Measurements from ENCODE around the gene SNCG.
"Not testable (repeated sequence)": the region's sequence is repeated elsewhere in the genome, so short reads cannot be mapped to it uniquely, and the experiment has no call there.

The SNCG gene

DNA sequence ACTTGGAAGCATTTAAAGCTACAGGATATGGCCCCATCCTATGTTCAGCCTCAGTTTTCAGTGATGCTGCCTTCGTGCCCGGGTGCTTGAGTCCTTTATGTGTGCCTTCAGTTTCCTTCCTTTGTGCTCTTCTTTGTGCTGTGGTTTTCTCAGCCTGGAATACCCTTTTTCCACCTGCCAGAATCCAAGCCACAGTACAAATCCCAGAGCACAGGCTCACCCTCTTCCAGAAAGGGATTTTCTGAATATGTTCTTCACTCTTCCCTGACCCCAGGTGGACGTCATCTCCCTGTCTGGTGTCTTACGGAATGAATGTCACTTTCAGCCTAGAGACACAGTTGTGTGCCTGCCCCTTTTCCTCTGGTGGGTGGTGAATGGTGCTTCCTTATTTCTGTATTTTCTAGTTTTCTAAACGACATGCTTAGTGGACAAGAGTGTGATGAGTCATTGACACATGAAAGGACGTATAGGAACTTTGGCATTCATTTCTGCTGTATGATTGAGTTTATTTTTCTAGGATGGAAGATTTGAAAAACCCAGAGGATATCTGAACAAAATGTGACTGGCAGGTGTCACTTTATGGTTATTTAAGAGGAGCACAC is 41.5 kb downstream of the SNCG start:
- H3K4me3 Mint-ChIP-seq; H3K27ac Mint-ChIP-seq; H3K27me3 Mint-ChIP-seq; H3K9me3 Mint-ChIP-seq; ATAC-seq; DNase-seq; H3K36me3 Mint-ChIP-seq (ENCODE audit: low read depth); H3K4me1 Mint-ChIP-seq: not testable (repeated sequence)

DNA sequence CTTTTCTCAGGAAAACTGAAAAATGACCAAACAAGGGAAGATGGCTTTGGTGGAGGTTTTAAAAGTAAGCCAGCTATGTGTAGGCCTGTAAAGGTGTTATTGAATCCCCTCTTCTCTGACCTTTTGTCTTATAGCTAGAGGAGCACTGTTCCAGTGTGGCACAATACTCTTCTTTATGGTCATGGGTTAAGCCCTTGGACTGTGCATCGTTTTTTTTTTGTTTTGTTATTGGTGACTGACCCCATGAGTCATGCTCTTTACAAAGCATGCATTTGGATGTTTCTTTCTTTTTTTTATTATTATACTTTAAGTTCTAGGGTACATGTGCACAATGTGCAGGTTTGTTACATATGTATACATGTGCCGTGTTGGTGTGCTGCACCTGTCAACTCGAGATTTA is 42.1 kb downstream of the SNCG start:
- H3K4me3 Mint-ChIP-seq = no peak overlapping the region
- H3K4me1 Mint-ChIP-seq = no peaks in the 10 kb centered on the region
- DNase-seq = no peak
- no peaks in the 10 kb centered on the region for H3K36me3 Mint-ChIP-seq (ENCODE audit: low read depth)
- no peak overlapping the region for H3K27ac Mint-ChIP-seq
- ATAC-seq = no peak
- no peaks in the 10 kb centered on the region for H3K27me3 Mint-ChIP-seq
- H3K9me3 Mint-ChIP-seq = no peaks in the 10 kb centered on the region

DNA sequence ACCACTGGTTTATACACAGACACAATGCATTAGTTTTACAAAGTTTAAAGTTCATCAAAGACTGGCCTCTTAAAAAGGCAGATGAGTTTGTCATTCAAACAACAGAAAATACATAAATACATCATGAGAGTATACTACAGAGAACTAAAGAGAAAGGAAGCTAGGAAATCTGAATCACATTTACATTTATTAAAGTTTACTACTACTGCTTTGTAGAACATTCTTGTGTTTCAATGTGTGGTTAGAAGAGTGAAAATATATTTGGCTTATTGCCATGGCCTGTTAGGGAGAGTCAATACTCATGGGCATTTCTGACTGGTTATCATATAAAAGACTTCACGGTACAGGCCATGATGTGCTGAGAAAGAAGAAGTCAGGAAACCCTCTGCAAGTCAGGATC is 48.7 kb downstream of the SNCG start:
- H3K27ac Mint-ChIP-seq, ATAC-seq, H3K9me3 Mint-ChIP-seq: not testable (repeated sequence)

DNA sequence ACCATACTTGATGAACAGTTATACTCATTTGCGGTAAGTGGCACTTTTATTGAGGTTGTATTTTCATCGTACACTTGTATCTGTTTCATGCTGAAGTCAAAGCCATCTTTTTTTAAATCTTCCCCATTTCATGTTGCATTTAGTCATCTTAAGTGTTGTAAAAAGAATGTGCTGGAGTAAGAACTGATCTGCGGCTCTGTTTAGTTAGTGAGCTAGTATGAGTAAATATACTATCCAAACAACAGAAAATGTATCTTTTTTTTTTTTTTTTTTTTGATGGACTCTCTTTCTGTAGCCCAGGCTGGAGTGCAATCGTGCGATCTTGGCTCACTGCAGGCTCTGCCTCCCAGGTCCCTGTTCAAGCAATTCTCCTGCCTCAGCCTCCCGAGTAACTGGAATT is 49.3 kb downstream of the SNCG start:
- not testable (repeated sequence) for DNase-seq; H3K36me3 Mint-ChIP-seq (ENCODE audit: low read depth); H3K4me3 Mint-ChIP-seq; H3K27me3 Mint-ChIP-seq; H3K4me1 Mint-ChIP-seq; H3K27ac Mint-ChIP-seq; H3K9me3 Mint-ChIP-seq; ATAC-seq

More for the DNA sequence above, 48.7 kb downstream of the SNCG start:
- H3K36me3 Mint-ChIP-seq (ENCODE audit: low read depth); H3K4me3 Mint-ChIP-seq; H3K27me3 Mint-ChIP-seq; DNase-seq; H3K4me1 Mint-ChIP-seq: not testable (repeated sequence)

DNA sequence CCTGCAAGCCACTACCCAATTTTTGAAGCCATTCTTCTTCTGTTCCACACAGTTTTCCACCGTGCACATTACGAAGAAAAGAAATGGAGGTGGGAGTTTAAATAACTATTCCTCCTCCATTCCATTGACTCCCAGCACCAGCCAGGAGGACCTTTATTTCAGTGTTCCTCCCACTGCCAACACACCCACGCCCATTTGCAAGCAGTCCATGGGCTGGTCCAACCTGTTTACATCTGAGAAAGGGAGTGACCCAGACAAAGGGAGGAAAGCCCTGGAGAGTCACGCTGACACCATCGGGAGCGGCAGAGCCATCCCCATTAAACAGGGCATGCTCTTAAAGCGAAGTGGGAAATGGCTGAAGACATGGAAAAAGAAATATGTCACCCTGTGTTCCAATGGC is 49.9 kb downstream of the SNCG start:
- not testable (repeated sequence) for H3K4me1 Mint-ChIP-seq; H3K27me3 Mint-ChIP-seq; DNase-seq; H3K36me3 Mint-ChIP-seq (ENCODE audit: low read depth); H3K27ac Mint-ChIP-seq; ATAC-seq; H3K9me3 Mint-ChIP-seq; H3K4me3 Mint-ChIP-seq

DNA sequence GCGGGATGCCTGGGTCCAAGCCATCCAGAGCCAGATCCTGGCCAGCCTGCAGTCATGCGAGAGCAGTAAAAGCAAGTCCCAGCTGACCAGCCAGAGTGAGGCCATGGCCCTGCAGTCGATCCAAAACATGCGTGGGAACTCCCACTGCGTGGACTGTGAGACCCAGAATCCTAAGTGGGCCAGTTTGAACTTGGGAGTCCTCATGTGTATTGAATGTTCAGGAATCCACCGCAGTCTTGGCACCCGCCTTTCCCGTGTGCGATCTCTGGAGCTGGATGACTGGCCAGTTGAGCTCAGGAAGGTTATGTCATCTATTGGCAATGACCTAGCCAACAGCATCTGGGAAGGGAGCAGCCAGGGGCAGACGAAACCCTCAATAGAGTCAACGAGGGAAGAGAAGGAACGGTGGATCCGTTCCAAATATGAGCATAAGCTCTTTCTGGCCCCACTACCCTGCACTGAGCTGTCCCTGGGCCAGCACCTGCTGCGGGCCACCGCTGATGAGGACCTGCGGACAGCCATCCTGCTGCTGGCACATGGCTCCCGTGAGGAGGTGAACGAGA is 50.8 kb downstream of the SNCG start:
- not testable (repeated sequence) for H3K27ac Mint-ChIP-seq; DNase-seq; H3K36me3 Mint-ChIP-seq (ENCODE audit: low read depth); H3K27me3 Mint-ChIP-seq; ATAC-seq; H3K4me3 Mint-ChIP-seq; H3K9me3 Mint-ChIP-seq; H3K4me1 Mint-ChIP-seq
